CD4-positive, alpha-beta T cell treated with Interleukin-10 for 1 hour (primary cell): ENCODE results near the gene HDAC9.

Experiments
- DNase-seq: peaks from one replicate; pipeline ENCODE4 v3.0.0-alpha.2; 2020

Gene HDAC9

GRCh38 chr7:18858232-18858631, 362.7 kb downstream of the HDAC9 start:
- DNase-seq, result no peak

GRCh38 chr7:18859318-18859717, 363.8 kb downstream of the HDAC9 start:
- no peak for DNase-seq

GRCh38 chr7:18860221-18860620, 364.7 kb downstream of the HDAC9 start:
- no peak for DNase-seq

- DNase-seq, result no peak
Measured at GRCh38 chr7:18861514-18862118, 366.1 kb downstream of the HDAC9 start.

- no peak for DNase-seq
Measured at GRCh38 chr7:18864967-18865366, 369.4 kb downstream of the HDAC9 start.

- no peak for DNase-seq
Measured at GRCh38 chr7:18866359-18867036, 370.9 kb downstream of the HDAC9 start.

GRCh38 chr7:18872344-18872743, 376.8 kb downstream of the HDAC9 start:
- DNase-seq, result no peak

- DNase-seq, result no peak
Measured at GRCh38 chr7:18873734-18874336, 378.3 kb downstream of the HDAC9 start.

GRCh38 chr7:18874880-18875279, 379.3 kb downstream of the HDAC9 start:
- no peak for DNase-seq

GRCh38 chr7:18877874-18878273, 382.3 kb downstream of the HDAC9 start:
- no peak for DNase-seq

- DNase-seq, result no peak
Measured at GRCh38 chr7:18886832-18887231, 391.3 kb downstream of the HDAC9 start.

- no peak for DNase-seq
Measured at GRCh38 chr7:18889436-18889835, 393.9 kb downstream of the HDAC9 start.

GRCh38 chr7:18890134-18890533, 394.6 kb downstream of the HDAC9 start:
- no peak for DNase-seq

GRCh38 chr7:18890885-18891621, 395.5 kb downstream of the HDAC9 start:
- DNase-seq, result no peak

- no peak for DNase-seq
Measured at GRCh38 chr7:18893156-18893555, 397.6 kb downstream of the HDAC9 start.

GRCh38 chr7:18894155-18894554, 398.6 kb downstream of the HDAC9 start:
- no peak for DNase-seq

GRCh38 chr7:18895456-18895855, 399.9 kb downstream of the HDAC9 start:
- DNase-seq, result no peak

GRCh38 chr7:18896343-18896975, 400.9 kb downstream of the HDAC9 start:
- no peak for DNase-seq

GRCh38 chr7:18900236-18900635, 404.7 kb downstream of the HDAC9 start:
- DNase-seq, result no peak

GRCh38 chr7:18900803-18901202, 405.3 kb downstream of the HDAC9 start:
- no peak for DNase-seq

GRCh38 chr7:18901351-18901750, 405.8 kb downstream of the HDAC9 start:
- no peak for DNase-seq

- DNase-seq, result no peak
Measured at GRCh38 chr7:18901982-18902421, 406.5 kb downstream of the HDAC9 start.

GRCh38 chr7:18902892-18903291, 407.3 kb downstream of the HDAC9 start:
- DNase-seq, result no peak
